ENCODE measurements around the gene ATAT1. TPM values are rescaled to one million over a fixed set of nuclear protein-coding genes. Genes with fewer than 3 reads are reported as not detected.

The ATAT1 gene
- total and polyA plus RNA-seq, 2 of the 13 experiments (the other 11 are each of a cell fraction or from before 2014, with no cell fraction given): 9.2 to 23.6 TPM

DNA sequence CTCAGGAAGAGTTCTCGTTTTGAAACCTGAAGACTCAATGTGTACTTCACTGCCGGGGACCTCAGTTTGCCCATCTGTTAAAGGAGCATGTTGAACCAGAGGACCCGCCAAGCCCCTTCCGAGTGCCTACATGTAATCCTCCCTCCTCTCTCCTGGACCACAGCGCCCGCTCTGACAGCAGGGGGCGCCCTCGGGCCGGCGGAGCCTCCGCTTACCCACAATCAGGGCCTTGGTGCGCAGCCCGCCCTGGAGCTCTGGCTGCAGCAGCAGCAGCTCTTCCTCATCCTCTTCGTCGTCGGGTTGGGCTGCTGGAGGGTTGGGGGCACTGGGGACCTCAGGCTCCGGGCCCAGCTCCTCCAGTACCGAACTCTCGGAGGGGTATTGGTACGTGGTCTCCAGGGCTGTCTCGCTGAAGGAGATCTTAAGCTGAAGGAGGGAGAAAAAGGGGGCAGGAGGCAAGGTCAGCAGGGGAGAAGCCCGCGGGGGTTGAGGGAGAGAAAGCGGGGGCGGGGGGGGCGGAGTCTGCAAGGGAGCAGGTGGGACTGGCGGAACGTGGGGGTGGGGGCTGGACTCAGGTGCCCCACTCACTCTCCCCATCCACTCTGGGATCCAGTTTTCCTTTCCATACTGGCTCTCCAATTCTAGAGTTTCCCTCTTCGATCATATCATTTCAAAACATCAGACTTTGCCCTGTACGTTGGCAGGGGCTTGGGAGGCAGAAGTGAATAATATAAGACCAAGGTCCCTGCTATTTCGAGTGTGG is 52.5 kb downstream of the ATAT1 start (continued):
- TF ChIP-seq ZNF432 (CRISPR knock-in tag; IDR thresholded peaks at IDR 0.05; ENCODE audit: borderline replicate concordance) (no peak), ZNF781 (CRISPR knock-in tag; IDR thresholded peaks at IDR 0.05; ENCODE audit: borderline replicate concordance, not compliant biosample characterization) (peak; percentile 92), ZNF260 (CRISPR knock-in tag; IDR thresholded peaks at IDR 0.05; ENCODE audit: borderline replicate concordance, low read depth) (no peak), BORCS8-MEF2B (CRISPR knock-in tag; IDR thresholded peaks at IDR 0.05) (peak; percentile 92), NR2F1 (CRISPR knock-in tag; IDR thresholded peaks at IDR 0.05) (no peak), ZNF543 (CRISPR knock-in tag; IDR thresholded peaks at IDR 0.05) (no peak), ZSCAN20 (CRISPR knock-in tag; IDR thresholded peaks at IDR 0.05; ENCODE audit: borderline replicate concordance) (no peak), ZNF572 (CRISPR knock-in tag; IDR thresholded peaks at IDR 0.05) (0 out of 2 replicates have a peak, but pooled peaks have one; percentile 93), ZNF354B (CRISPR knock-in tag; IDR thresholded peaks at IDR 0.05) (peak; percentile 89; the same call in 1 of the 2 replicates), KDM4B (CRISPR knock-in tag; IDR thresholded peaks at IDR 0.05) (peak; percentile 82), NFRKB (IDR thresholded peaks at IDR 0.05) (no peak), NFE2L2 (IDR thresholded peaks at IDR 0.05; ENCODE audit: low read length) (no peak), KDM6A (CRISPR knock-in tag; IDR thresholded peaks at IDR 0.05; ENCODE audit: low read depth) (no peak), NKX3-1 (CRISPR knock-in tag; IDR thresholded peaks at IDR 0.05) (no peak), PPARG (CRISPR knock-in tag; conservative IDR thresholded peaks at IDR 0.05) (peak; percentile 68), MTA3 (CRISPR knock-in tag; IDR thresholded peaks at IDR 0.05) (no peak), GATA4 (IDR thresholded peaks at IDR 0.05; ENCODE audit: borderline replicate concordance, low read depth) (no peak), ZIK1 (CRISPR knock-in tag; IDR thresholded peaks at IDR 0.05; ENCODE audit: borderline replicate concordance, low read depth) (no peak), LCORL (IDR thresholded peaks at IDR 0.05) (no peak), LCORL (CRISPR knock-in tag; IDR thresholded peaks at IDR 0.05) (peak; percentile 75), SETDB1 (CRISPR knock-in tag; IDR thresholded peaks at IDR 0.05; ENCODE audit: borderline replicate concordance) (no peak), SRSF1 (optimal IDR thresholded peaks at IDR 0.05; ENCODE audit: low read depth, low read length) (no peak), ZSCAN12 (CRISPR knock-in tag; IDR thresholded peaks at IDR 0.05) (no peak), TCF7 (IDR thresholded peaks at IDR 0.05; ENCODE audit: low read depth) (no peak)
- TF ChIP-seq, protein P1, sequence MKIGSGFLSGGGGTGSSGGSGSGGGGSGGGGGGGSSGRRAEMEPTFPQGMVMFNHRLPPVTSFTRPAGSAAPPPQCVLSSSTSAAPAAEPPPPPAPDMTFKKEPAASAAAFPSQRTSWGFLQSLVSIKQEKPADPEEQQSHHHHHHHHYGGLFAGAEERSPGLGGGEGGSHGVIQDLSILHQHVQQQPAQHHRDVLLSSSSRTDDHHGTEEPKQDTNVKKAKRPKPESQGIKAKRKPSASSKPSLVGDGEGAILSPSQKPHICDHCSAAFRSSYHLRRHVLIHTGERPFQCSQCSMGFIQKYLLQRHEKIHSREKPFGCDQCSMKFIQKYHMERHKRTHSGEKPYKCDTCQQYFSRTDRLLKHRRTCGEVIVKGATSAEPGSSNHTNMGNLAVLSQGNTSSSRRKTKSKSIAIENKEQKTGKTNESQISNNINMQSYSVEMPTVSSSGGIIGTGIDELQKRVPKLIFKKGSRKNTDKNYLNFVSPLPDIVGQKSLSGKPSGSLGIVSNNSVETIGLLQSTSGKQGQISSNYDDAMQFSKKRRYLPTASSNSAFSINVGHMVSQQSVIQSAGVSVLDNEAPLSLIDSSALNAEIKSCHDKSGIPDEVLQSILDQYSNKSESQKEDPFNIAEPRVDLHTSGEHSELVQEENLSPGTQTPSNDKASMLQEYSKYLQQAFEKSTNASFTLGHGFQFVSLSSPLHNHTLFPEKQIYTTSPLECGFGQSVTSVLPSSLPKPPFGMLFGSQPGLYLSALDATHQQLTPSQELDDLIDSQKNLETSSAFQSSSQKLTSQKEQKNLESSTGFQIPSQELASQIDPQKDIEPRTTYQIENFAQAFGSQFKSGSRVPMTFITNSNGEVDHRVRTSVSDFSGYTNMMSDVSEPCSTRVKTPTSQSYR (CRISPR knock-in tag; IDR thresholded peaks at IDR 0.05; ENCODE audit: borderline replicate concordance): peak; percentile 45; the same call in 1 of the 2 replicates
- TF ChIP-seq, protein P2, sequence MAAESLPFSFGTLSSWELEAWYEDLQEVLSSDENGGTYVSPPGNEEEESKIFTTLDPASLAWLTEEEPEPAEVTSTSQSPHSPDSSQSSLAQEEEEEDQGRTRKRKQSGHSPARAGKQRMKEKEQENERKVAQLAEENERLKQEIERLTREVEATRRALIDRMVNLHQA (CRISPR knock-in tag; IDR thresholded peaks at IDR 0.05): no peak; the same call in 1 of the 2 replicates
- TF ChIP-seq, protein P3, sequence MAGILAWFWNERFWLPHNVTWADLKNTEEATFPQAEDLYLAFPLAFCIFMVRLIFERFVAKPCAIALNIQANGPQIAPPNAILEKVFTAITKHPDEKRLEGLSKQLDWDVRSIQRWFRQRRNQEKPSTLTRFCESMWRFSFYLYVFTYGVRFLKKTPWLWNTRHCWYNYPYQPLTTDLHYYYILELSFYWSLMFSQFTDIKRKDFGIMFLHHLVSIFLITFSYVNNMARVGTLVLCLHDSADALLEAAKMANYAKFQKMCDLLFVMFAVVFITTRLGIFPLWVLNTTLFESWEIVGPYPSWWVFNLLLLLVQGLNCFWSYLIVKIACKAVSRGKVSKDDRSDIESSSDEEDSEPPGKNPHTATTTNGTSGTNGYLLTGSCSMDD (CRISPR knock-in tag; IDR thresholded peaks at IDR 0.05): no peak
- TF ChIP-seq, protein P4, sequence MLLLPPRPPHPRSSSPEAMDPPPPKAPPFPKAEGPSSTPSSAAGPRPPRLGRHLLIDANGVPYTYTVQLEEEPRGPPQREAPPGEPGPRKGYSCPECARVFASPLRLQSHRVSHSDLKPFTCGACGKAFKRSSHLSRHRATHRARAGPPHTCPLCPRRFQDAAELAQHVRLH (CRISPR knock-in tag; IDR thresholded peaks at IDR 0.05; ENCODE audit: borderline replicate concordance, low read depth): peak; percentile 84; the same call in 1 of the 2 replicates
